IMR-90 (cell line): ENCODE results near the gene CADM1.

Experiments used
- CHD1 ChIP-seq: IDR thresholded peaks from 2 replicates; pipeline ENCODE4 v1.6.1; 2012; ENCODE audit warnings: low read depth, low read length, improper control_type of control experiment
- POLR2A ChIP-seq: IDR thresholded peaks from 2 replicates; pipeline ENCODE4 v1.6.1; 2012; ENCODE audit warnings: mild to moderate bottlenecking, low read depth, low read length
- RCOR1 ChIP-seq: IDR thresholded peaks from 2 replicates; pipeline ENCODE4 v1.6.1; 2012; ENCODE audit warnings: mild to moderate bottlenecking, low read length, improper control_type of control experiment; ENCODE audit not compliant: insufficient replicate concordance
- SMC3 ChIP-seq: fragments of 150-350 bp; IDR thresholded peaks from 2 replicates; pipeline ENCODE4 v1.6.1; 2016; ENCODE audit warnings: low read depth, mild to moderate bottlenecking, antibody characterized with exemption, low read length, moderate library complexity
- TF ChIP-seq, protein P1 (sequence below): conservative IDR thresholded peaks from 2 replicates; pipeline ENCODE4 v1.5.1; 2012; ENCODE audit warnings: mild to moderate bottlenecking, low read depth, low read length, improper control_type of control experiment

DNA sequence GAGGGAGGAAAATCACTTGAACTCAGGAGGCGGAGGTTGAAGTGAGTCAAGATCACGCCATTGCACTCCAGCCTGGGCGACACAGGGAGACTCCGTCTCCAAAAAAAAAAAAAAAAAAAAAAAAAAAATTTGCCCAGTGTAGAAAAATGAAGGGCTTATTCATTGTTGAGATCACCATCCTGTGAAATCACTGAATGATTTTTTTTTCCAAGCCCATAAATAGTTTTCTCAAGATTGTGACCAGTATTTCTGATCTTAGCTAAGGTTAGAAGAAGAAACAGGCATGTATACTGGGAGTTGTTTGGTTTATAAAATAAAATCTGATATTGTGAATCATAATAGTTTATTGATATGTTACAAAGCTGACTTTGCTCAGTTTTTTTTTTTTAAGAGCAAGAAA is 269.4 kb downstream of the CADM1 start:
- TF ChIP-seq SMC3 (no peak), RCOR1 (no peak), POLR2A (no peak), CHD1 (no peak)
- TF ChIP-seq, protein P1, sequence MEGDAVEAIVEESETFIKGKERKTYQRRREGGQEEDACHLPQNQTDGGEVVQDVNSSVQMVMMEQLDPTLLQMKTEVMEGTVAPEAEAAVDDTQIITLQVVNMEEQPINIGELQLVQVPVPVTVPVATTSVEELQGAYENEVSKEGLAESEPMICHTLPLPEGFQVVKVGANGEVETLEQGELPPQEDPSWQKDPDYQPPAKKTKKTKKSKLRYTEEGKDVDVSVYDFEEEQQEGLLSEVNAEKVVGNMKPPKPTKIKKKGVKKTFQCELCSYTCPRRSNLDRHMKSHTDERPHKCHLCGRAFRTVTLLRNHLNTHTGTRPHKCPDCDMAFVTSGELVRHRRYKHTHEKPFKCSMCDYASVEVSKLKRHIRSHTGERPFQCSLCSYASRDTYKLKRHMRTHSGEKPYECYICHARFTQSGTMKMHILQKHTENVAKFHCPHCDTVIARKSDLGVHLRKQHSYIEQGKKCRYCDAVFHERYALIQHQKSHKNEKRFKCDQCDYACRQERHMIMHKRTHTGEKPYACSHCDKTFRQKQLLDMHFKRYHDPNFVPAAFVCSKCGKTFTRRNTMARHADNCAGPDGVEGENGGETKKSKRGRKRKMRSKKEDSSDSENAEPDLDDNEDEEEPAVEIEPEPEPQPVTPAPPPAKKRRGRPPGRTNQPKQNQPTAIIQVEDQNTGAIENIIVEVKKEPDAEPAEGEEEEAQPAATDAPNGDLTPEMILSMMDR = no peak
